Keratinocyte (primary cell): ENCODE measurements around the gene FIGN. TPM values are rescaled to one million over a fixed set of nuclear protein-coding genes. Genes with fewer than 3 reads are reported as not detected.

Experiments used
- DNase-seq: peaks from one replicate; pipeline ENCODE4 v3.0.0-alpha.2; 2011; ENCODE audit warnings: low read depth, missing footprints, low spot score
- FAIRE-seq: peaks from 2 replicates; lab custom pipeline; 2011; peaks lifted over from hg19 to GRCh38; lab: Jason Lieb, UNC
- H2AFZ ChIP-seq: 2 replicates; pipeline ENCODE4 v1.6.0; 2012; ENCODE audit warnings: low read length, control low read depth, inconsistent platforms; ENCODE audit not compliant: control insufficient read depth
- H3K27ac ChIP-seq: 2 replicates; pipeline ENCODE4 v1.5.1; 2011; ENCODE audit warnings: low read length; ENCODE audit not compliant: control insufficient read depth, insufficient read depth
- H3K27me3 ChIP-seq: 3 replicates; pipeline ENCODE4 v1.6.0; 2011; ENCODE audit warnings: low read length; ENCODE audit not compliant: control insufficient read depth, insufficient read depth; ENCODE audit errors: extremely low read depth
- H3K36me3 ChIP-seq, 2 experiments: 2 replicates in 1 of 2; 3 replicates in 1 of 2; pipeline ENCODE4 v1.5.1; 2011; ENCODE audit warnings: low read length in 2 of 2, mild to moderate bottlenecking in 1 of 2; ENCODE audit not compliant: control insufficient read depth in 2 of 2, insufficient read depth in 2 of 2; ENCODE audit errors: extremely low read depth in 1 of 2
- H3K4me1 ChIP-seq: 3 replicates; pipeline ENCODE4 v1.5.1; 2011; ENCODE audit warnings: low read length; ENCODE audit not compliant: control insufficient read depth, insufficient read depth; ENCODE audit errors: extremely low read depth
- H3K4me2 ChIP-seq: 3 replicates; pipeline ENCODE4 v1.6.0; 2011; ENCODE audit warnings: low read depth, low read length; ENCODE audit not compliant: control insufficient read depth, insufficient read depth; ENCODE audit errors: extremely low read depth
- H3K4me3 ChIP-seq, 3 experiments: fragments of 200-600 bp in 1 of 3; sonication (generic) in 1 of 3; 2 replicates in 2 of 3; 3 replicates in 1 of 3; pipeline ENCODE4 v1.5.1; 2011 to 2016; ENCODE audit warnings: low read length in 3 of 3, mild to moderate bottlenecking in 3 of 3, control low read depth in 2 of 3, inconsistent platforms in 1 of 3, low read depth in 1 of 3, mixed read lengths in 1 of 3, mixed run types in 1 of 3, moderate library complexity in 1 of 3; ENCODE audit not compliant: control insufficient read depth in 2 of 3, insufficient read depth in 2 of 3; ENCODE audit errors: extremely low read depth in 1 of 3
- H3K79me2 ChIP-seq: 2 replicates; pipeline ENCODE4 v1.6.0; 2012; ENCODE audit warnings: low read length; ENCODE audit not compliant: control insufficient read depth, insufficient read depth
- H3K9ac ChIP-seq: 3 replicates; pipeline ENCODE4 v1.6.0; 2011; ENCODE audit warnings: low read length; ENCODE audit not compliant: control insufficient read depth, insufficient read depth; ENCODE audit errors: extremely low read depth
- H3K9me1 ChIP-seq: 3 replicates; pipeline ENCODE4 v1.6.0; 2011; ENCODE audit warnings: low read length; ENCODE audit not compliant: control insufficient read depth, insufficient read depth; ENCODE audit errors: extremely low read depth
- H3K9me3 ChIP-seq: 2 replicates; pipeline ENCODE4 v1.5.1; 2012; ENCODE audit warnings: low read depth, low read length; ENCODE audit not compliant: control insufficient read depth
- H4K20me1 ChIP-seq: 3 replicates; pipeline ENCODE4 v1.6.0; 2011; ENCODE audit warnings: low read length; ENCODE audit not compliant: control insufficient read depth, insufficient read depth; ENCODE audit errors: extremely low read depth
- CTCF ChIP-seq, 3 experiments: IDR thresholded peaks in 1 of 3; conservative IDR thresholded peaks in 1 of 3; optimal IDR thresholded peaks in 1 of 3; 2 replicates in 2 of 3; 3 replicates in 1 of 3; pipeline versions ENCODE3 to v1.5.1; 2011; ENCODE audit warnings: low read length in 3 of 3, mild to moderate bottlenecking in 3 of 3, moderate library complexity in 2 of 3, control low read depth in 1 of 3, inconsistent platforms in 1 of 3; ENCODE audit not compliant: insufficient read depth in 2 of 3; ENCODE audit errors: extremely low read depth in 1 of 3
- EZH2 ChIP-seq: IDR thresholded peaks from one replicate; pipeline ENCODE4 v1.6.1; 2012; ENCODE audit warnings: inconsistent platforms, mild to moderate bottlenecking, low read length, moderate library complexity
- dilution Hi-C: fragments of 300-500 bp; cut with MboI; formaldehyde crosslinking; loops from one replicate; pipeline ENCODE4 v1.7.0; 2020; ENCODE audit warnings: low sequenced_read_pairs; ENCODE audit not compliant: extremely low pct_ligation_motif_present
- polyA plus RNA-seq, 5 experiments: library from polyadenylated mRNA; depleted of rRNA in 3 of 5; stranded (reverse) in 3 of 5; stranded (forward) in 1 of 5; unstranded in 1 of 5; fragments of >200 nt; gene quantifications; 1 replicate in 1 of 5; 2 replicates in 3 of 5; 3 replicates in 1 of 5; pipeline versions ENCODE4 v1.2.1 to v1.2.3, GENCODE V29; 2011 to 2012; ENCODE audit warnings: missing spikeins in 2 of 5, low read depth in 1 of 5, low replicate concordance in 1 of 5

The FIGN gene
- polyA plus RNA-seq, 1 donor (not counting 4 experiments of a cell fraction or from before 2014, with no cell fraction given), result 2.9 TPM

DNA sequence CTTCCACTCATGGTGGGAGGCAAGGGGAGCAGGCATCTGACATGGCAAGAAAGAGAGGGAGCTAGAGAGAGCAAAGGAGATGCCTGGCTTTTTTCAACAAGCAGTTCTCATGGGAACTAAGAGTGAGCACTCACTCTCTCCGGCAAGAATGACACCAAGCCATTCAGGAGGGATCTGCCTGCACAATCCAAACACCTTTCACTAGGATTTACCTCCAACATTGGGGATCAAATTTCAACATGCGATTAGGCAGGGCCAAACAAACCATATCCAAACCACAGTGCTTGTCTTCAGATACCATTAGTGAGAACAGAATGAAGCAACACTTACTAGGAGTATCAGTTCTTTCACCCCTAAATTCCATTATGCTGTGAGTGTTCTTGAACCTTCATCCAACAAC, 77.3 kb downstream of the FIGN start:
- Histone ChIP-seq H3K27me3 (no peaks in the 10 kb centered on the region), H2AFZ (peak overlapping the region; percentile 54), H3K4me2 (peak overlapping the region; percentile 9), H4K20me1 (no peaks in the 10 kb centered on the region), H3K4me1 (peaks cover 38% of the 10 kb centered on the region), H3K27ac (peak overlapping the region; percentile 62), H3K79me2 (no peaks in the 10 kb centered on the region), H3K9me1 (no peaks in the 10 kb centered on the region), H3K36me3 (no peaks in the 10 kb centered on the region), H3K9ac (peak overlapping the region; percentile 8), H3K9me3 (no peaks in the 10 kb centered on the region), H3K4me3 (no peak overlapping the region)
- DNase-seq (no peak), FAIRE-seq (peak; percentile 97)
- dilution Hi-C loops, result no loop called here
- TF ChIP-seq CTCF (optimal IDR thresholded peaks at IDR 0.05 in 1 of 3, IDR thresholded peaks at IDR 0.05 in 1 of 3, conservative IDR thresholded peaks at IDR 0.05 in 1 of 3; ENCODE audit: extremely low read depth in 1 of 3, insufficient read depth in 2 of 3, low read length in 3 of 3) (no peak), EZH2 (no peak)

GRCh38 chr2:163657281-163657656, 78.5 kb downstream of the FIGN start:
- Histone ChIP-seq H3K4me2 (no peak overlapping the region), H3K9ac (no peak overlapping the region), H3K4me3 (no peak overlapping the region), H3K36me3 (no peaks in the 10 kb centered on the region), H3K79me2 (no peaks in the 10 kb centered on the region), H2AFZ (no peak overlapping the region), H3K9me3 (no peaks in the 10 kb centered on the region), H3K4me1 (peaks cover 38% of the 10 kb centered on the region), H3K27ac (no peak overlapping the region), H4K20me1 (no peaks in the 10 kb centered on the region), H3K27me3 (no peaks in the 10 kb centered on the region), H3K9me1 (no peaks in the 10 kb centered on the region)
- peak; percentile 90 for FAIRE-seq
- peak; percentile 48 for DNase-seq
- TF ChIP-seq EZH2 (no peak), CTCF (optimal IDR thresholded peaks at IDR 0.05 in 1 of 3, IDR thresholded peaks at IDR 0.05 in 1 of 3, conservative IDR thresholded peaks at IDR 0.05 in 1 of 3; ENCODE audit: extremely low read depth in 1 of 3, insufficient read depth in 2 of 3, low read length in 3 of 3) (no peak)
- dilution Hi-C loops, result no loop called here
